HepG2 (cell line): ENCODE data around the gene ADAM22. TPM values are rescaled to one million over a fixed set of nuclear protein-coding genes. Genes with fewer than 3 reads are reported as not detected.

ENCODE experiments used
- ATAC-seq: fragments of 200-7000 bp; cut with Tn5 transposase; 3 replicates; pipeline ENCODE4 v1.9.1; 2020; ENCODE audit warnings: mild to moderate bottlenecking, moderate library complexity
- BruUV-seq: library from RNA; stranded (reverse); fragments of 400-500 nt; replicated peaks from 2 replicates; lab custom pipeline; 2021; lab: Mats Ljungman, UMichigan
- CTCF ChIA-PET: fragments of 300-600 bp; formaldehyde crosslinking; extraction: SDS; loops from one replicate; lab custom pipeline; 2021; ENCODE audit warnings: low total read pairs, inconsistent platforms, low intra/inter-chr PET ratio; lab: Yijun Ruan, JAX
- POLR2A ChIA-PET: fragments of 350-600 bp; sonication (Branson Sonifier 250); formaldehyde crosslinking; loops from one replicate; lab custom pipeline; 2020; ENCODE audit warnings: antibody characterized with exemption, inconsistent platforms; lab: Yijun Ruan, JAX
- DNase-seq: peaks from one replicate; pipeline ENCODE4 v3.0.0-alpha.2; 2015; ENCODE audit warnings: low spot score
- FAIRE-seq: peaks from 3 replicates; lab custom pipeline; 2011; peaks lifted over from hg19 to GRCh38; lab: Jason Lieb, UNC
- H2AFZ ChIP-seq: one replicate; pipeline ENCODE4 v1.6.1; 2011; ENCODE audit warnings: low read length, inconsistent platforms
- H3K27ac ChIP-seq: fragments of 300-600 bp; 3 replicates; pipeline ENCODE4 v1.8.0; 2011; ENCODE audit warnings: mixed run types, mild to moderate bottlenecking, mixed read lengths, low read length, inconsistent platforms; ENCODE audit not compliant: insufficient read depth; ENCODE audit errors: extremely low read length
- H3K27me3 ChIP-seq, 2 experiments: fragments of 200-600 bp in 1 of 2; 2 replicates in 1 of 2; 3 replicates in 1 of 2; pipeline versions ENCODE4 v1.6.0 to v1.8.0; 2011; ENCODE audit warnings: low read length in 2 of 2, mild to moderate bottlenecking in 2 of 2, moderate library complexity in 2 of 2, inconsistent platforms in 1 of 2; ENCODE audit not compliant: insufficient read depth in 2 of 2, control insufficient read depth in 1 of 2
- H3K36me3 ChIP-seq, 2 experiments: fragments of 200-600 bp in 1 of 2; replicated peaks in 1 of 2; 2 replicates in 1 of 2; 3 replicates in 1 of 2; pipeline versions ENCODE4 v1.5.1 to v1.8.0; 2011; ENCODE audit warnings: low read length in 2 of 2, inconsistent platforms in 1 of 2; ENCODE audit not compliant: insufficient read depth in 2 of 2, control insufficient read depth in 1 of 2
- H3K4me1 ChIP-seq: 2 replicates; pipeline ENCODE4 v1.5.1; 2012; ENCODE audit warnings: low read length, inconsistent platforms; ENCODE audit not compliant: insufficient read depth
- H3K4me2 ChIP-seq: 2 replicates; pipeline ENCODE4 v1.6.0; 2011; ENCODE audit warnings: low read depth, low read length, inconsistent platforms
- H3K4me3 ChIP-seq, 3 experiments: fragments of 200-600 bp in 1 of 3; sonication (generic), shearing (Covaris generic) in 1 of 3; replicated peaks in 1 of 3; 2 replicates each; pipeline ENCODE4 v1.5.1; 2011 to 2016; ENCODE audit warnings: low read length in 3 of 3, inconsistent platforms in 2 of 3, low read depth in 2 of 3, mild to moderate bottlenecking in 2 of 3, control low read depth in 1 of 3, mixed read lengths in 1 of 3; ENCODE audit not compliant: insufficient read depth in 1 of 3
- H3K79me2 ChIP-seq: one replicate; pipeline ENCODE4 v1.6.1; 2011; ENCODE audit warnings: low read length, inconsistent platforms; ENCODE audit not compliant: insufficient read depth
- H3K9ac ChIP-seq: 2 replicates; pipeline ENCODE4 v1.6.0; 2011; ENCODE audit warnings: mild to moderate bottlenecking, low read depth, low read length, inconsistent platforms; ENCODE audit not compliant: insufficient read depth
- H3K9me3 ChIP-seq: 2 replicates; pipeline ENCODE4 v1.5.1; 2012; ENCODE audit warnings: mild to moderate bottlenecking, low read length
- H4K20me1 ChIP-seq: 2 replicates; pipeline ENCODE4 v1.6.0; 2011; ENCODE audit warnings: inconsistent platforms, mild to moderate bottlenecking, low read length, moderate library complexity; ENCODE audit not compliant: insufficient read depth
- ARNT ChIP-seq: fragments of 450-650 bp; IDR thresholded peaks from 2 replicates; pipeline ENCODE4 v1.6.1; 2017
- MAZ ChIP-seq, 2 experiments: sonication (generic) in 1 of 2; formaldehyde crosslinking in 1 of 2; IDR thresholded peaks; 2 replicates each; pipeline versions ENCODE4 v1.5.0 to v1.6.1; 2012 to 2020; ENCODE audit warnings: low read depth in 2 of 2, mild to moderate bottlenecking in 2 of 2, borderline replicate concordance in 1 of 2, improper control_type of control experiment in 1 of 2, low read length in 1 of 2, missing genetic modification reagents in 1 of 2, moderate library complexity in 1 of 2
- NCOA2 ChIP-seq: sonication (generic); formaldehyde crosslinking; IDR thresholded peaks from 2 replicates; pipeline ENCODE4 v1.8.0; 2022; ENCODE audit warnings: inconsistent platforms
- NFE2 ChIP-seq: sonication (generic); formaldehyde crosslinking; IDR thresholded peaks from 2 replicates; pipeline ENCODE4 v1.4.0; 2020; ENCODE audit warnings: missing genetic modification reagents
- TCF7L2 ChIP-seq: IDR thresholded peaks from 2 replicates; pipeline ENCODE4 v1.6.1; 2011; ENCODE audit warnings: mild to moderate bottlenecking, low read depth, low read length, moderate library complexity
- TRIM24 ChIP-seq: sonication (generic); formaldehyde crosslinking; IDR thresholded peaks from 2 replicates; pipeline ENCODE4 v1.8.0; 2022; ENCODE audit warnings: mild to moderate bottlenecking, missing genetic modification reagents
- TSC22D2 ChIP-seq: sonication (generic); formaldehyde crosslinking; IDR thresholded peaks from 2 replicates; pipeline ENCODE4 v1.5.1; 2020; ENCODE audit warnings: missing genetic modification reagents, mild to moderate bottlenecking, borderline replicate concordance
- ZKSCAN8 ChIP-seq: IDR thresholded peaks from 2 replicates; pipeline ENCODE4 v1.6.1; 2016; ENCODE audit warnings: borderline replicate concordance, missing genetic modification reagents, missing compliant biosample characterization
- ZNF256 ChIP-seq: sonication (generic); formaldehyde crosslinking; conservative IDR thresholded peaks from 2 replicates; pipeline ENCODE4 v1.4.0; 2020; ENCODE audit warnings: missing genetic modification reagents
- ZNF501 ChIP-seq: sonication (generic); formaldehyde crosslinking; IDR thresholded peaks from 2 replicates; pipeline ENCODE4 v1.5.1; 2020; ENCODE audit warnings: mild to moderate bottlenecking, moderate library complexity, missing genetic modification reagents
- ZNF550 ChIP-seq: sonication (generic); formaldehyde crosslinking; IDR thresholded peaks from 2 replicates; pipeline ENCODE4 v1.4.0; 2020; ENCODE audit warnings: mild to moderate bottlenecking, missing genetic modification reagents, borderline replicate concordance
- WGBS: methylation state at CpG from one replicate; pipeline ENCODE4 v1.1.6; 2017; ENCODE audit warnings: low lambda C conversion rate; 5-methylcytosine and 5-hydroxymethylcytosine counted together
- in situ Hi-C: cut with HindIII; loops from 2 replicates; pipeline ENCODE4 v1.10.0; 2017; ENCODE audit warnings: low pct_unique_long_range_greater_than_20kb; ENCODE audit not compliant: extremely low pct_ligation_motif_present
- intact Hi-C: fragments of 100-400 bp; cut with micrococcal nuclease; formaldehyde crosslinking; loops from one replicate; pipeline ENCODE4 v1.10.0; 2022; ENCODE audit not compliant: unreplicated experiment
- polyA plus RNA-seq, 8 experiments: library from polyadenylated mRNA; depleted of rRNA in 3 of 8; stranded (reverse) in 7 of 8; unstranded in 1 of 8; fragments of >200 nt; fragmentation: Illumina TruSeq in 4 of 8; extraction: Trizol in 4 of 8; gene quantifications; 2 replicates each; pipeline versions ENCODE4 v1.2.1 to v1.2.3, GENCODE V29; 2011 to 2016; ENCODE audit warnings: low read depth in 4 of 8, missing spikeins in 1 of 8, mixed read lengths in 1 of 8; ENCODE audit not compliant: insufficient read depth in 1 of 8
- total RNA-seq, 5 experiments: library from RNA; depleted of rRNA; stranded (reverse); fragments of >200 nt; fragmentation: Illumina TruSeq; extraction: Trizol; gene quantifications; 2 replicates each; pipeline ENCODE4 v1.2.3, GENCODE V29; 2016; ENCODE audit warnings: low read depth in 1 of 5
- TF ChIP-seq, protein P1 (sequence below): sonication (generic); formaldehyde crosslinking; IDR thresholded peaks from 2 replicates; pipeline ENCODE4 v1.4.0; 2020; ENCODE audit warnings: missing genetic modification reagents
- TF ChIP-seq, protein P2 (sequence below): sonication (generic); formaldehyde crosslinking; IDR thresholded peaks from 2 replicates; pipeline ENCODE4 v1.5.0; 2020; ENCODE audit warnings: missing genetic modification reagents
- TF ChIP-seq, protein P3 (sequence below): IDR thresholded peaks from 2 replicates; pipeline ENCODE4 v1.6.1; 2016
- TF ChIP-seq, protein P4 (sequence below): sonication (generic); formaldehyde crosslinking; IDR thresholded peaks from 2 replicates; pipeline ENCODE4 v1.5.1; 2020; ENCODE audit warnings: mild to moderate bottlenecking, moderate library complexity, missing genetic modification reagents
- TF ChIP-seq, protein P5 (sequence below): IDR thresholded peaks from 2 replicates; pipeline ENCODE4 v1.6.1; 2018; ENCODE audit warnings: missing genetic modification reagents, mild to moderate bottlenecking, missing compliant biosample characterization

ADAM22 gene
- total and polyA plus RNA-seq, 2 of the 13 experiments (the other 11 are each of a cell fraction or from before 2014, with no cell fraction given): 1.9 to 6.7 TPM

DNA sequence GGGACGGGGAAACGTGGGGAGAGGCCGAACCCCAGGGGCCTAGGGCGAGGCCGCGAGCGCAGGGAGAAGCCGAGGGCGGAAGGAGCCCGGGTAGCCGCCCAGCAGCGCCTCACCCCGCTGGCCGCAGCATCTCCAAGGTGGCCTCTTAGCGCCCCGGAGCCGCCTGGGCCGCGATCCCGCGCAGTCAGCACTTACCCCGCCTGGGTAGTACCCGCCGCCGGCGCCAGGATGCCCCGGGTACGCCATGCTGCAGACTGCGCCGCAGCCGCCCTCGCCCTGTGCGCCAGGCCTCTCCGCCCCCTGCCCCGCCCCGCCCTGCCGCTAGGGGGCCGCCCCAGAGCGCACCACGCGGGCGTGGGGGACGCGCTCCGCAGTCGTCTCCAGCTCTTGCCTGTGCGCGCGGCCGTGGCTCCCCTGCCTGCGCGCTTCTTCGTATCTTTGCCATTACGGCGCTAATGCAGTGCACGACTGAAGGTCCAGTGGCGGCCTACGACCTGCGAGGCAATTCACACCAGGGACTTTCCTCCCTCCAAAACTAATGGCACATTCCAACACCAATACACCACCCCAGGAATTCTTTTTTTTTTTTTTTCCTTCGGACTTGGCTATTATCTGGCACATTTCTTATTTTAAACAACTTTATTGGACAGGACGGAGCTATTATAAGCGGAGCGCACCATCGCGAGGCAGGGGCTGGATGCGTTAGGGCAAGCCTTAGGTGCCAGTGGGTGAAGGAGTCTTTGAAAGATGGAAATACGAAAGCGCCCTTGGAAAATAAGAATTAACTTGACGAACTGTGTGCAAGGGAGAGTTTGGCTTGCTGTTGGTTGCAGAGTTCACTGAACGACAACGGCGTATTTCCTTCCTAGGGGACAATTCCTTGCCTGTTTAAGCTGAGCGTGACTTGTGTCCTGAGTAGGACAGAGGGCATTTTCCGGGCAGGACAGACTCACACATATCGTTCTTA, 286.0 kb downstream of the ADAM22 start, which contains the start of gene SRI (continued):
- no peak for TF ChIP-seq TCF7L2

DNA sequence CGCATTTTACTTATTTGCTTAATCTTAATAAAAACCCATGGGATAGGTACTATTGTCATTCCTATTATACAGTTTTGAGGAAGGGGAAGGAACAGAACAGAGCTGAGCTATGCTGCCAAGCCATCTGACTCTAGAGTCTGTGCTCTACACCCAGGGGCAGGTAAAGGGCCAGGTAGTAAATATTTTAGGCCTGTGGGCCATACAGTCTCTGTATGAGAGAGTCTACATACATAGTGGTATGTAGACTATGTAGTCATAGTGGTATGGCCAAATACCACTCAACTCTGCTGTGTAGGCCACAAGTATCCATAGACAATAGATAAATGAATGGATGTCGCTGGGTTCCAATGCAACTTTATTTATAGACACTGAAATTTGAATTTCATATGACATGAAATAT, 289.2 kb downstream of the ADAM22 start:
- Histone ChIP-seq H3K27ac (no peak overlapping the region), H3K27me3 (peaks cover 0 to 24% of the 10 kb centered on the region in 2 experiments; a peak in 2 of 5 replicates), H4K20me1 (no peaks in the 10 kb centered on the region), H3K36me3 (no peaks in the 10 kb centered on the region), H2AFZ (no peak overlapping the region), H3K79me2 (no peaks in the 10 kb centered on the region), H3K4me3 (no peak overlapping the region), H3K9ac (no peak overlapping the region), H3K9me3 (no peaks in the 10 kb centered on the region), H3K4me2 (no peak overlapping the region), H3K4me1 (peaks cover 16% of the 10 kb centered on the region)
- 79% methylated on average over 2 of the region's 2 CpGs for WGBS
- ChIA-PET POLR2A (no interaction called here), CTCF (no interaction called here)
- no peak for DNase-seq
- in situ Hi-C loops (no loop called here), intact Hi-C loops (no loop called here)
- BruUV-seq: no TSS peak
- ATAC-seq: no peak
- no peak for FAIRE-seq
- TF ChIP-seq ZNF501 (CRISPR knock-in tag) (no peak), ZNF550 (CRISPR knock-in tag) (no peak), ARNT (no peak), NCOA2 (CRISPR knock-in tag) (no peak), ZKSCAN8 (CRISPR knock-in tag) (no peak), TSC22D2 (no peak), ZNF256 (CRISPR knock-in tag) (no peak), MAZ (IDR thresholded peaks at IDR 0.05; ENCODE audit: borderline replicate concordance, low read depth, low read length) (no peak), MAZ (CRISPR knock-in tag; IDR thresholded peaks at IDR 0.05; ENCODE audit: low read depth) (no peak), TRIM24 (CRISPR knock-in tag) (no peak), NFE2 (CRISPR knock-in tag) (no peak)
- TF ChIP-seq, protein P1, sequence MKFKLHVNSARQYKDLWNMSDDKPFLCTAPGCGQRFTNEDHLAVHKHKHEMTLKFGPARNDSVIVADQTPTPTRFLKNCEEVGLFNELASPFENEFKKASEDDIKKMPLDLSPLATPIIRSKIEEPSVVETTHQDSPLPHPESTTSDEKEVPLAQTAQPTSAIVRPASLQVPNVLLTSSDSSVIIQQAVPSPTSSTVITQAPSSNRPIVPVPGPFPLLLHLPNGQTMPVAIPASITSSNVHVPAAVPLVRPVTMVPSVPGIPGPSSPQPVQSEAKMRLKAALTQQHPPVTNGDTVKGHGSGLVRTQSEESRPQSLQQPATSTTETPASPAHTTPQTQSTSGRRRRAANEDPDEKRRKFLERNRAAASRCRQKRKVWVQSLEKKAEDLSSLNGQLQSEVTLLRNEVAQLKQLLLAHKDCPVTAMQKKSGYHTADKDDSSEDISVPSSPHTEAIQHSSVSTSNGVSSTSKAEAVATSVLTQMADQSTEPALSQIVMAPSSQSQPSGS: no peak
- TF ChIP-seq, protein P2, sequence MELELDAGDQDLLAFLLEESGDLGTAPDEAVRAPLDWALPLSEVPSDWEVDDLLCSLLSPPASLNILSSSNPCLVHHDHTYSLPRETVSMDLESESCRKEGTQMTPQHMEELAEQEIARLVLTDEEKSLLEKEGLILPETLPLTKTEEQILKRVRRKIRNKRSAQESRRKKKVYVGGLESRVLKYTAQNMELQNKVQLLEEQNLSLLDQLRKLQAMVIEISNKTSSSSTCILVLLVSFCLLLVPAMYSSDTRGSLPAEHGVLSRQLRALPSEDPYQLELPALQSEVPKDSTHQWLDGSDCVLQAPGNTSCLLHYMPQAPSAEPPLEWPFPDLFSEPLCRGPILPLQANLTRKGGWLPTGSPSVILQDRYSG (CRISPR knock-in tag): no peak
- TF ChIP-seq, protein P3, sequence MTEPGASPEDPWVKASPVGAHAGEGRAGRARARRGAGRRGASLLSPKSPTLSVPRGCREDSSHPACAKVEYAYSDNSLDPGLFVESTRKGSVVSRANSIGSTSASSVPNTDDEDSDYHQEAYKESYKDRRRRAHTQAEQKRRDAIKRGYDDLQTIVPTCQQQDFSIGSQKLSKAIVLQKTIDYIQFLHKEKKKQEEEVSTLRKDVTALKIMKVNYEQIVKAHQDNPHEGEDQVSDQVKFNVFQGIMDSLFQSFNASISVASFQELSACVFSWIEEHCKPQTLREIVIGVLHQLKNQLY (CRISPR knock-in tag): no peak
- TF ChIP-seq, protein P4, sequence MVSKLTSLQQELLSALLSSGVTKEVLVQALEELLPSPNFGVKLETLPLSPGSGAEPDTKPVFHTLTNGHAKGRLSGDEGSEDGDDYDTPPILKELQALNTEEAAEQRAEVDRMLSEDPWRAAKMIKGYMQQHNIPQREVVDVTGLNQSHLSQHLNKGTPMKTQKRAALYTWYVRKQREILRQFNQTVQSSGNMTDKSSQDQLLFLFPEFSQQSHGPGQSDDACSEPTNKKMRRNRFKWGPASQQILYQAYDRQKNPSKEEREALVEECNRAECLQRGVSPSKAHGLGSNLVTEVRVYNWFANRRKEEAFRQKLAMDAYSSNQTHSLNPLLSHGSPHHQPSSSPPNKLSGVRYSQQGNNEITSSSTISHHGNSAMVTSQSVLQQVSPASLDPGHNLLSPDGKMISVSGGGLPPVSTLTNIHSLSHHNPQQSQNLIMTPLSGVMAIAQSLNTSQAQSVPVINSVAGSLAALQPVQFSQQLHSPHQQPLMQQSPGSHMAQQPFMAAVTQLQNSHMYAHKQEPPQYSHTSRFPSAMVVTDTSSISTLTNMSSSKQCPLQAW: no peak
- TF ChIP-seq, protein P5, sequence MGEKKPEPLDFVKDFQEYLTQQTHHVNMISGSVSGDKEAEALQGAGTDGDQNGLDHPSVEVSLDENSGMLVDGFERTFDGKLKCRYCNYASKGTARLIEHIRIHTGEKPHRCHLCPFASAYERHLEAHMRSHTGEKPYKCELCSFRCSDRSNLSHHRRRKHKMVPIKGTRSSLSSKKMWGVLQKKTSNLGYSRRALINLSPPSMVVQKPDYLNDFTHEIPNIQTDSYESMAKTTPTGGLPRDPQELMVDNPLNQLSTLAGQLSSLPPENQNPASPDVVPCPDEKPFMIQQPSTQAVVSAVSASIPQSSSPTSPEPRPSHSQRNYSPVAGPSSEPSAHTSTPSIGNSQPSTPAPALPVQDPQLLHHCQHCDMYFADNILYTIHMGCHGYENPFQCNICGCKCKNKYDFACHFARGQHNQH (CRISPR knock-in tag): no peak
